ENCODE data around the gene NR1D2.

The NR1D2 gene

GRCh38 chr3:23932571-23932970, 12.5 kb upstream of the NR1D2 start:
- DNase-seq: no peak

GRCh38 chr3:23934253-23934652, 10.8 kb upstream of the NR1D2 start:
- no peak for DNase-seq

GRCh38 chr3:23937296-23937695, 7.8 kb upstream of the NR1D2 start:
- DNase-seq: no peak

GRCh38 chr3:23938688-23939087, 6.4 kb upstream of the NR1D2 start:
- DNase-seq: no peak

GRCh38 chr3:23940775-23941174, 4.3 kb upstream of the NR1D2 start:
- no peak for DNase-seq

GRCh38 chr3:23941440-23941839, 3.6 kb upstream of the NR1D2 start:
- no peak for DNase-seq

GRCh38 chr3:23942546-23942945, 2.5 kb upstream of the NR1D2 start:
- DNase-seq: no peak

- no peak for DNase-seq
These were observed 891 bp upstream of the NR1D2 start for GRCh38 chr3:23944007-23944783.

- DNase-seq: no peak
These were observed 502 bp downstream of the NR1D2 start for GRCh38 chr3:23945663-23945912.

- peak; percentile 90 for DNase-seq
These were observed 1.0 kb downstream of the NR1D2 start for GRCh38 chr3:23945913-23946687.

- DNase-seq: no peak
These were observed 3.7 kb downstream of the NR1D2 start for GRCh38 chr3:23948761-23949160.

- DNase-seq: no peak
These were observed 4.7 kb downstream of the NR1D2 start for GRCh38 chr3:23949784-23950183.

- DNase-seq: no peak
These were observed 5.2 kb downstream of the NR1D2 start for GRCh38 chr3:23950293-23950692.

GRCh38 chr3:23952646-23953045, 7.6 kb downstream of the NR1D2 start:
- DNase-seq: no peak

GRCh38 chr3:23953523-23953922, 8.4 kb downstream of the NR1D2 start:
- no peak for DNase-seq

- no peak for DNase-seq
These were observed 9.1 kb downstream of the NR1D2 start for GRCh38 chr3:23954144-23954543.

GRCh38 chr3:23956701-23957100, 11.6 kb downstream of the NR1D2 start:
- no peak for DNase-seq

GRCh38 chr3:23959135-23959900, 14.2 kb downstream of the NR1D2 start:
- peak; percentile 39 for DNase-seq

GRCh38 chr3:23960649-23961048, 15.6 kb downstream of the NR1D2 start:
- DNase-seq: no peak

- DNase-seq: no peak
These were observed 16.0 kb downstream of the NR1D2 start for GRCh38 chr3:23961066-23961465.

GRCh38 chr3:23961913-23962312, 16.8 kb downstream of the NR1D2 start:
- DNase-seq: no peak

GRCh38 chr3:23964537-23965235, 19.6 kb downstream of the NR1D2 start:
- no peak for DNase-seq

GRCh38 chr3:23966328-23966727, 21.2 kb downstream of the NR1D2 start:
- DNase-seq: peak; percentile 8
